SK-N-SH treated with all-trans-retinoic acid at 6 μM for 48 hours (cell line): Measurements from ENCODE around the gene KRTAP5-3.

Experiments
- ARNTL ChIP-seq: fragments of 450-650 bp; formaldehyde crosslinking; IDR thresholded peaks from 2 replicates; pipeline ENCODE4 v1.5.0; 2020; ENCODE audit warnings: low read depth, mild to moderate bottlenecking, moderate library complexity, borderline replicate concordance
- ZNF8 ChIP-seq: fragments of 450-650 bp; formaldehyde crosslinking; IDR thresholded peaks from 2 replicates; pipeline ENCODE4 v1.5.0; 2020; ENCODE audit warnings: mild to moderate bottlenecking, moderate library complexity
- TF ChIP-seq, protein P1 (sequence below): fragments of 250-450 bp; sonication (Bioruptor Pico); IDR thresholded peaks from 2 replicates; pipeline ENCODE4 v1.8.0; 2020; ENCODE audit warnings: mild to moderate bottlenecking, moderate library complexity, borderline replicate concordance

DNA sequence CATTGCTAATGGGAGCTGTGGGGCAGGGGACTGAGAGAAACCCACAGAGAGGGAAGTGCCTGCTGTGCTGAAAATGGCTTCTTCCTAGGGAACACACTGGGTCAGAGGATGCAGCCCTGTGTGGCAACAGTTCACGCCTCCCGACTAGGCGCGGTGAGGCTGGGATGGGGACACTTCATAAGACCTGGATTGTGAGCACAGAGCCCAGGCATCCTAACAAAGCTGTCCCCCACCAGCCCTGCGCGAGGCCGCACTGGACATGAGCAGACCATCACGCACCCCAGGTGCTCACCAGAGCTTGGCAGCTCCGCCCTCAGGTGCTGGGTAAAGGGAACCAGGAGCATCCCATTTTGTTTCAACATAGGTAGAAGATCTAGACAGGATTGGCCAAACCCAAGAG, 15.5 kb upstream of the KRTAP5-3 start:
- TF ChIP-seq, protein P1, sequence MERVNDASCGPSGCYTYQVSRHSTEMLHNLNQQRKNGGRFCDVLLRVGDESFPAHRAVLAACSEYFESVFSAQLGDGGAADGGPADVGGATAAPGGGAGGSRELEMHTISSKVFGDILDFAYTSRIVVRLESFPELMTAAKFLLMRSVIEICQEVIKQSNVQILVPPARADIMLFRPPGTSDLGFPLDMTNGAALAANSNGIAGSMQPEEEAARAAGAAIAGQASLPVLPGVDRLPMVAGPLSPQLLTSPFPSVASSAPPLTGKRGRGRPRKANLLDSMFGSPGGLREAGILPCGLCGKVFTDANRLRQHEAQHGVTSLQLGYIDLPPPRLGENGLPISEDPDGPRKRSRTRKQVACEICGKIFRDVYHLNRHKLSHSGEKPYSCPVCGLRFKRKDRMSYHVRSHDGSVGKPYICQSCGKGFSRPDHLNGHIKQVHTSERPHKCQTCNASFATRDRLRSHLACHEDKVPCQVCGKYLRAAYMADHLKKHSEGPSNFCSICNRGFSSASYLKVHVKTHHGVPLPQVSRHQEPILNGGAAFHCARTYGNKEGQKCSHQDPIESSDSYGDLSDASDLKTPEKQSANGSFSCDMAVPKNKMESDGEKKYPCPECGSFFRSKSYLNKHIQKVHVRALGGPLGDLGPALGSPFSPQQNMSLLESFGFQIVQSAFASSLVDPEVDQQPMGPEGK (CRISPR knock-in tag): no peak
- no peak for TF ChIP-seq ARNTL
- TF ChIP-seq ZNF8 (CRISPR knock-in tag): no peak
